A673 (cell line): ENCODE results near the gene SLC22A2. TPM values are rescaled to one million over a fixed set of nuclear protein-coding genes. Genes with fewer than 3 reads are reported as not detected.

Experiments
- BruUV-seq: library from RNA; stranded (reverse); fragments of 400-500 nt; replicated peaks from 2 replicates; lab custom pipeline; 2021; lab: Mats Ljungman, UMichigan
- CTCF ChIA-PET: fragments of 300-600 bp; sonication (Branson Sonifier 250); formaldehyde crosslinking; loops from one replicate; lab custom pipeline; 2022; ENCODE audit warnings: antibody characterized with exemption; lab: Charles Lee
- POLR2A ChIA-PET: fragments of 300-600 bp; sonication (Branson Sonifier 250); formaldehyde crosslinking; loops from one replicate; lab custom pipeline; 2022; ENCODE audit warnings: antibody characterized with exemption; ENCODE audit not compliant: low non-redundant PET; lab: Charles Lee
- DNase-seq: peaks from one replicate; pipeline ENCODE4 v3.0.0-alpha.2; 2015; ENCODE audit warnings: low spot score
- H3K27ac ChIP-seq: fragments of 200-600 bp; sonication (generic); 2 replicates; pipeline ENCODE4 v1.5.1; 2016; ENCODE audit warnings: mixed run types, low read depth, mild to moderate bottlenecking, mixed read lengths, antibody characterized with exemption, low read length; ENCODE audit not compliant: poor library complexity, severe bottlenecking
- H3K27me3 ChIP-seq: fragments of 200-600 bp; sonication (generic); replicated peaks from 2 replicates; pipeline ENCODE4 v1.6.1; 2017; ENCODE audit warnings: mixed run types, low read depth, mild to moderate bottlenecking, mixed read lengths, antibody characterized with exemption, low read length; ENCODE audit not compliant: insufficient read depth, poor library complexity
- H3K36me3 ChIP-seq: fragments of 200-600 bp; sonication (generic); 2 replicates; pipeline ENCODE4 v1.6.1; 2016; ENCODE audit warnings: mixed run types, mild to moderate bottlenecking, mixed read lengths, antibody characterized with exemption, low read length; ENCODE audit not compliant: insufficient read depth, poor library complexity, severe bottlenecking
- H3K4me1 ChIP-seq: fragments of 200-600 bp; sonication (generic); 2 replicates; pipeline ENCODE4 v1.6.1; 2017; ENCODE audit warnings: mixed run types, mild to moderate bottlenecking, mixed read lengths, antibody characterized with exemption, low read length; ENCODE audit not compliant: insufficient read depth, poor library complexity, severe bottlenecking
- H3K4me3 ChIP-seq: fragments of 200-600 bp; sonication (generic); 2 replicates; pipeline ENCODE4 v1.5.1; 2016; ENCODE audit warnings: low read depth, mixed run types, mild to moderate bottlenecking, mixed read lengths, low read length; ENCODE audit not compliant: poor library complexity, severe bottlenecking
- H3K9me3 ChIP-seq: fragments of 200-600 bp; sonication (generic); 2 replicates; pipeline ENCODE4 v1.6.1; 2016; ENCODE audit warnings: mixed run types, low read depth, mild to moderate bottlenecking, mixed read lengths, antibody characterized with exemption, low read length; ENCODE audit not compliant: poor library complexity, severe bottlenecking
- CTCF ChIP-seq: fragments of 300-800, 200-600 bp; sonication (generic); conservative IDR thresholded peaks from 2 replicates; pipeline ENCODE4 v1.5.1; 2017; ENCODE audit warnings: low read depth, mild to moderate bottlenecking, antibody characterized with exemption, low read length, moderate library complexity, mixed read lengths
- EZH2 ChIP-seq: fragments of 200-600 bp; sonication (generic); IDR thresholded peaks from 2 replicates; pipeline ENCODE4 v1.6.1; 2017; ENCODE audit warnings: borderline replicate concordance, low read depth, mild to moderate bottlenecking, mixed read lengths, antibody characterized with exemption, low read length; ENCODE audit not compliant: poor library complexity, severe bottlenecking
- intact Hi-C: fragments of 100-400 bp; cut with micrococcal nuclease; formaldehyde crosslinking; loops from one replicate; pipeline ENCODE4 v1.10.0; 2022; ENCODE audit not compliant: unreplicated experiment
- total RNA-seq: library from RNA; stranded (reverse); gene quantifications from 2 replicates; pipeline ENCODE4 v1.2.3, GENCODE V29; 2021

Gene SLC22A2
- total RNA-seq, 1 experiment from 2014 or later: not detected

- H3K27ac ChIP-seq: no peak overlapping the region
- POLR2A ChIA-PET: no interaction called here
- DNase-seq: no peak
- H3K4me1 ChIP-seq: no peaks in the 10 kb centered on the region
- H3K36me3 ChIP-seq: no peaks in the 10 kb centered on the region
- no peaks in the 10 kb centered on the region for H3K9me3 ChIP-seq
- CTCF ChIA-PET: no interaction called here
- no peak for TF ChIP-seq CTCF
- TF ChIP-seq EZH2: no peak
- no TSS peak for BruUV-seq
- H3K4me3 ChIP-seq: no peak overlapping the region
- no peaks in the 10 kb centered on the region for H3K27me3 ChIP-seq
- intact Hi-C loops: no loop called here
Measured at GRCh38 chr6:160273196-160273595, 14.6 kb upstream of the SLC22A2 start.

GRCh38 chr6:160272707-160273106 is 14.1 kb upstream of the SLC22A2 start:
- POLR2A ChIA-PET: no interaction called here
- intact Hi-C loops: no loop called here
- CTCF ChIA-PET: no interaction called here

GRCh38 chr6:160270347-160270746 is 11.7 kb upstream of the SLC22A2 start:
- no peak for DNase-seq
- peaks cover 4% of the 10 kb centered on the region for H3K27me3 ChIP-seq
- BruUV-seq: no TSS peak
- TF ChIP-seq EZH2 (no peak), CTCF (no peak)
- CTCF ChIA-PET: no interaction called here
- no peaks in the 10 kb centered on the region for H3K9me3 ChIP-seq
- H3K27ac ChIP-seq: no peak overlapping the region
- no peaks in the 10 kb centered on the region for H3K4me1 ChIP-seq
- no peak overlapping the region for H3K4me3 ChIP-seq
- no peaks in the 10 kb centered on the region for H3K36me3 ChIP-seq
- intact Hi-C loops: no loop called here
- POLR2A ChIA-PET: no interaction called here

More at GRCh38 chr6:160272707-160273106, 14.1 kb upstream of the SLC22A2 start:
- Histone ChIP-seq H3K27me3 (peaks cover under 1% of the 10 kb centered on the region), H3K9me3 (no peaks in the 10 kb centered on the region), H3K4me1 (no peaks in the 10 kb centered on the region), H3K27ac (no peak overlapping the region), H3K4me3 (no peak overlapping the region), H3K36me3 (no peaks in the 10 kb centered on the region)
- DNase-seq: no peak
- no TSS peak for BruUV-seq
- TF ChIP-seq EZH2 (no peak), CTCF (no peak)
